ENCODE results near the gene FGF12.

Gene FGF12

DNA sequence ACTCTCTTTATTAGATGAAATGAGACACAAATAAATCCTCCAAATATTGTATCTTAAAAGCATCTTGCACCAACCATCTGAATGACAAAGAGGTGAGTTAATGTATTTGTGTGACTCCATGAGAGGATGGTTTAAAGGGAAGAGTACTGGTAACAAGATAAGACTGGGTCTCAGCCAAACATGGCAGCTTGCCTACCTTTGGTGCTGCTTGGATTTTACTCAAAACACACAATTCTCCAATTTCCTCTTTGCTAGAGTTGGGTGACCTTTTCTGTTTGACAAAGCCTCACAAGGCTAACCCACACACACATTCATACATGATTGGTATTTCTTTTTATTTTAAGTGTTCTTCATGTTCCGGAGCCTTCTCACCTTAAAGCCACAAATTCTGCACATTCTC, 506.4 kb downstream of the FGF12 start:
- no peak overlapping the region for H3K4me3 ChIP-seq (ENCODE audit: low read depth, low read length)
- H4K8ac ChIP-seq (ENCODE audit: low read depth, low read length), result no peak overlapping the region
- no peak overlapping the region for H4K91ac ChIP-seq (ENCODE audit: low read depth, low read length)
- no peak overlapping the region for H2AK5ac ChIP-seq (ENCODE audit: low read length)
- H2BK5ac ChIP-seq (ENCODE audit: low read depth, low read length, poor library complexity), result no peak overlapping the region
- H3K27ac ChIP-seq (ENCODE audit: low read depth, low read length), result no peak overlapping the region
- no peak for DNase-seq
- no peak overlapping the region for H3K4ac ChIP-seq (ENCODE audit: low read depth, low read length)
- no peak overlapping the region for H3K14ac ChIP-seq (ENCODE audit: low read length)
- H2BK12ac ChIP-seq (ENCODE audit: low read length), result no peak overlapping the region
- no peak overlapping the region for H4K12ac ChIP-seq (ENCODE audit: low read depth, low read length)
- H3K9ac ChIP-seq (ENCODE audit: low read length), result no peak overlapping the region
- no peaks in the 10 kb centered on the region for H3K79me2 ChIP-seq (ENCODE audit: control insufficient read depth, insufficient read depth, low read length, poor library complexity)
- H3K4me2 ChIP-seq (ENCODE audit: low read length), result no peak overlapping the region
- H2AFZ ChIP-seq (ENCODE audit: insufficient read depth, low read length, poor library complexity), result no peak overlapping the region
- no peaks in the 10 kb centered on the region for H3K79me1 ChIP-seq (ENCODE audit: low read length)
- no CpG with 5 or more reads among the region's 1 CpG for WGBS (ENCODE audit: extremely low coverage, insufficient coverage, insufficient read length)
- H3K23ac ChIP-seq (ENCODE audit: low read length), result no peak overlapping the region
- no peaks in the 10 kb centered on the region for H3K9me3 ChIP-seq (ENCODE audit: insufficient read depth, low read depth, low read length)
- no peak overlapping the region for H2BK120ac ChIP-seq (ENCODE audit: insufficient read depth, low read length, poor library complexity)
- H3K27me3 ChIP-seq (ENCODE audit: insufficient read depth, low read length), result no peaks in the 10 kb centered on the region
- H3K36me3 ChIP-seq (ENCODE audit: control insufficient read depth in 1 of 2, insufficient read depth in 2 of 2, low read length in 2 of 2), result no peaks in the 10 kb centered on the region
- no peaks in the 10 kb centered on the region for H3K4me1 ChIP-seq (ENCODE audit: control insufficient read depth in 1 of 2, insufficient read depth in 2 of 2, low read length in 2 of 2)
- no peak overlapping the region for H3K18ac ChIP-seq (ENCODE audit: low read length)

DNA sequence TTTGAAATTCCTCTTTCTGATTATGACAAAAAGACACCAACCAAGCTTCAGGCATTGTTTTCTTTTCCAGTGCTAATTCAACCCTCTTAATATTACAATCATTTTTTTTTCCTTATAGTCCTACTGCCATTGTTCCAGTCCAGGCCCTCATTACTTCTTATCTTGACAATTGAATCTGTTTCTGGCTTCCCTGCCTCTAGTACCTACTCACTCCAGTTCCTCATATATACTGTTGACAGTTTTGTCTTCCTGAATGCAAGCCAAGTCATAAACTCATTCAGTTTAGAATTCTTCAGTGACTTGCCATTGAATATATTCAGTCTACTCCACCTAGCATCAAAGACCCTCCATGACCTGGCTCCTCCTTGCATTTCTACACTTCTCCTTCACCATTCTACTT, 507.4 kb downstream of the FGF12 start:
- H3K27ac ChIP-seq (ENCODE audit: low read depth, low read length), result no peak overlapping the region
- no peaks in the 10 kb centered on the region for H3K36me3 ChIP-seq (ENCODE audit: control insufficient read depth in 1 of 2, insufficient read depth in 2 of 2, low read length in 2 of 2)
- H2BK12ac ChIP-seq (ENCODE audit: low read length), result no peak overlapping the region
- H4K91ac ChIP-seq (ENCODE audit: low read depth, low read length), result no peak overlapping the region
- no peak overlapping the region for H3K14ac ChIP-seq (ENCODE audit: low read length)
- no peak overlapping the region for H2AK5ac ChIP-seq (ENCODE audit: low read length)
- H2BK120ac ChIP-seq (ENCODE audit: insufficient read depth, low read length, poor library complexity), result no peak overlapping the region
- no peak overlapping the region for H3K23ac ChIP-seq (ENCODE audit: low read length)
- no peak overlapping the region for H4K12ac ChIP-seq (ENCODE audit: low read depth, low read length)
- no peak overlapping the region for H2AFZ ChIP-seq (ENCODE audit: insufficient read depth, low read length, poor library complexity)
- no peak overlapping the region for H3K18ac ChIP-seq (ENCODE audit: low read length)
- H3K4me1 ChIP-seq (ENCODE audit: control insufficient read depth in 1 of 2, insufficient read depth in 2 of 2, low read length in 2 of 2), result no peaks in the 10 kb centered on the region
- no peaks in the 10 kb centered on the region for H3K79me1 ChIP-seq (ENCODE audit: low read length)
- H4K8ac ChIP-seq (ENCODE audit: low read depth, low read length), result no peak overlapping the region
- H3K4me3 ChIP-seq (ENCODE audit: low read depth, low read length), result no peak overlapping the region
- no peaks in the 10 kb centered on the region for H3K9me3 ChIP-seq (ENCODE audit: insufficient read depth, low read depth, low read length)
- no peak for DNase-seq
- no peak overlapping the region for H3K9ac ChIP-seq (ENCODE audit: low read length)
- no peak overlapping the region for H2BK5ac ChIP-seq (ENCODE audit: low read depth, low read length, poor library complexity)
- no peaks in the 10 kb centered on the region for H3K27me3 ChIP-seq (ENCODE audit: insufficient read depth, low read length)
- H3K79me2 ChIP-seq (ENCODE audit: control insufficient read depth, insufficient read depth, low read length, poor library complexity), result no peaks in the 10 kb centered on the region
- H3K4me2 ChIP-seq (ENCODE audit: low read length), result no peak overlapping the region
- H3K4ac ChIP-seq (ENCODE audit: low read depth, low read length), result no peak overlapping the region

DNA sequence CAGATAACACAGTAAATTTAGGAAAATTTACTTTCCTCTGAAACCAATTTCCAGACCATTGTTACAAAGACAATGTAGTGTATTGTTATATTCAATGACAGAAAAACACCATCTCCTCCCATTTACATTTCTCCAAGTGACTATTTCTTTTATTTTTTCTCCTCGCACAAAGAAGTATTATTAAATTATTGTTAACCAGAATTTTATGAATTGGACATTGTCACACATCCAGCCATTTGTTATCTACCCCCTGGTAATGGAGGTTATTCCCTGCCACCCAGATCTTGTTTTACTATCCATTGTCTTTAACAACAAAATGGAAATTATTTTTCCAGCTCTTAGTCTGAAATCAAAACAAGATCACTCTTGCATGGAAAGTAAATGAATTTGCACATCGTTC, 511.3 kb downstream of the FGF12 start:
- no peak overlapping the region for H3K4me2 ChIP-seq (ENCODE audit: low read length)
- no peak overlapping the region for H3K9ac ChIP-seq (ENCODE audit: low read length)
- H2BK5ac ChIP-seq (ENCODE audit: low read depth, low read length, poor library complexity), result no peak overlapping the region
- no peak overlapping the region for H3K4ac ChIP-seq (ENCODE audit: low read depth, low read length)
- no peak overlapping the region for H3K14ac ChIP-seq (ENCODE audit: low read length)
- no peaks in the 10 kb centered on the region for H3K4me1 ChIP-seq (ENCODE audit: control insufficient read depth in 1 of 2, insufficient read depth in 2 of 2, low read length in 2 of 2)
- no peak overlapping the region for H2AFZ ChIP-seq (ENCODE audit: insufficient read depth, low read length, poor library complexity)
- H2BK12ac ChIP-seq (ENCODE audit: low read length), result no peak overlapping the region
- no peaks in the 10 kb centered on the region for H3K79me1 ChIP-seq (ENCODE audit: low read length)
- H3K9me3 ChIP-seq (ENCODE audit: insufficient read depth, low read depth, low read length), result no peaks in the 10 kb centered on the region
- no peak overlapping the region for H2BK120ac ChIP-seq (ENCODE audit: insufficient read depth, low read length, poor library complexity)
- H4K91ac ChIP-seq (ENCODE audit: low read depth, low read length), result no peak overlapping the region
- no peaks in the 10 kb centered on the region for H3K36me3 ChIP-seq (ENCODE audit: control insufficient read depth in 1 of 2, insufficient read depth in 2 of 2, low read length in 2 of 2)
- H4K12ac ChIP-seq (ENCODE audit: low read depth, low read length), result no peak overlapping the region
- no peak overlapping the region for H3K27ac ChIP-seq (ENCODE audit: low read depth, low read length)
- H3K79me2 ChIP-seq (ENCODE audit: control insufficient read depth, insufficient read depth, low read length, poor library complexity), result no peaks in the 10 kb centered on the region
- WGBS (ENCODE audit: extremely low coverage, insufficient coverage, insufficient read length), result no CpG with 5 or more reads among the region's 2 CpGs
- no peaks in the 10 kb centered on the region for H3K27me3 ChIP-seq (ENCODE audit: insufficient read depth, low read length)
- no peak for DNase-seq
- no peak overlapping the region for H2AK5ac ChIP-seq (ENCODE audit: low read length)
- no peak overlapping the region for H3K4me3 ChIP-seq (ENCODE audit: low read depth, low read length)
- H3K18ac ChIP-seq (ENCODE audit: low read length), result no peak overlapping the region
- H4K8ac ChIP-seq (ENCODE audit: low read depth, low read length), result no peak overlapping the region
- H3K23ac ChIP-seq (ENCODE audit: low read length), result no peak overlapping the region

DNA sequence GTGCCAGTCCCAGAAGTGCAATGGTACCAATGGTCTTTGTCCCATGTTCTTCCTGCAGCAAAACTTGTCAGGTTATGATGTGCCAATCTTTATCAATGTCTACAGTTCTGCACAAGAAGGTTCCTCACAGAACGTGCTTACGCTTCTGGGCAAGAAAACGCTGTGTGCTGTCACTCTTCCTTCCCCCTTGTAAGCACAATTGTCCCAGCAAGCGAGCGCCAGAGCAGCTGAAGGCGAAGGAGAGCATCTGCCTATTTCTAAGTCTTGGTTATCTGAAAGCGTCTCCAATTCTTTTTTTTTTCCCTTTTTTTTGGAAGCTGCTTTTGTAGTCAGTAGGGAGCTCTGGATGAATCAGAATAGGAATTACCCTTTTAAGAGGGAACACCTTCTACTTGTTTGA, 514.4 kb downstream of the FGF12 start:
- Histone ChIP-seq H3K9ac (ENCODE audit: low read length) (no peak overlapping the region), H3K4me2 (ENCODE audit: low read length) (no peak overlapping the region), H3K27ac (ENCODE audit: low read depth, low read length) (no peak overlapping the region), H4K12ac (ENCODE audit: low read depth, low read length) (no peak overlapping the region), H4K91ac (ENCODE audit: low read depth, low read length) (no peak overlapping the region), H2AFZ (ENCODE audit: insufficient read depth, low read length, poor library complexity) (no peak overlapping the region), H3K36me3 (ENCODE audit: control insufficient read depth in 1 of 2, insufficient read depth in 2 of 2, low read length in 2 of 2) (no peaks in the 10 kb centered on the region), H3K23ac (ENCODE audit: low read length) (no peak overlapping the region), H2AK5ac (ENCODE audit: low read length) (no peak overlapping the region), H3K4me1 (ENCODE audit: control insufficient read depth in 1 of 2, insufficient read depth in 2 of 2, low read length in 2 of 2) (no peaks in the 10 kb centered on the region), H3K9me3 (ENCODE audit: insufficient read depth, low read depth, low read length) (no peaks in the 10 kb centered on the region), H2BK5ac (ENCODE audit: low read depth, low read length, poor library complexity) (no peak overlapping the region), H3K18ac (ENCODE audit: low read length) (no peak overlapping the region), H2BK120ac (ENCODE audit: insufficient read depth, low read length, poor library complexity) (no peak overlapping the region), H2BK12ac (ENCODE audit: low read length) (no peak overlapping the region), H3K4ac (ENCODE audit: low read depth, low read length) (no peak overlapping the region), H3K27me3 (ENCODE audit: insufficient read depth, low read length) (no peaks in the 10 kb centered on the region), H3K4me3 (ENCODE audit: low read depth, low read length) (no peak overlapping the region), H3K14ac (ENCODE audit: low read length) (no peak overlapping the region), H3K79me1 (ENCODE audit: low read length) (no peaks in the 10 kb centered on the region), H3K79me2 (ENCODE audit: control insufficient read depth, insufficient read depth, low read length, poor library complexity) (no peaks in the 10 kb centered on the region), H4K8ac (ENCODE audit: low read depth, low read length) (no peak overlapping the region)
- no CpG with 5 or more reads among the region's 7 CpGs for WGBS (ENCODE audit: extremely low coverage, insufficient coverage, insufficient read length)
- DNase-seq, result no peak

DNA sequence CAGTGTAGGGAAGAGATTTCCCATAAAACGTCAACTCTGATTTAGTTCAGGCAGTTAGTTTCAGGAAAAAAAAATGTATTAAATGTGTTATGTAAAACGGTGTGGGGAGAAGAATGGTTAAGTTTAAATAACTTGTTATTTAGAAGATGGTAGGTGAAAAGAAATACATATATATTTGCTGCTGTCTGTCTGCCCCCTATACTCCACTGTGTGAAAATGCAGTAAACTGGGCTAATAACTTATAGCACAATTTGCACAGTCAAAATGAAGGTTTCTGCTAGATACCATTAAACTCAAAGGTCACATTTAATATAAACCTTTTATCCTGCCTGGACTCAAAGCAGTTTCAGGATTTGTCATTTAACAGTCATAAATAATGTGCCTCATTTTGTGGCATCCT, 515.0 kb downstream of the FGF12 start:
- Histone ChIP-seq H3K9ac (ENCODE audit: low read length) (no peak overlapping the region), H3K27me3 (ENCODE audit: insufficient read depth, low read length) (no peaks in the 10 kb centered on the region), H3K9me3 (ENCODE audit: insufficient read depth, low read depth, low read length) (no peaks in the 10 kb centered on the region), H2AK5ac (ENCODE audit: low read length) (no peak overlapping the region), H3K36me3 (ENCODE audit: control insufficient read depth in 1 of 2, insufficient read depth in 2 of 2, low read length in 2 of 2) (no peaks in the 10 kb centered on the region), H3K4me2 (ENCODE audit: low read length) (no peak overlapping the region), H4K8ac (ENCODE audit: low read depth, low read length) (no peak overlapping the region), H3K4me3 (ENCODE audit: low read depth, low read length) (no peak overlapping the region), H2BK12ac (ENCODE audit: low read length) (no peak overlapping the region), H3K4me1 (ENCODE audit: control insufficient read depth in 1 of 2, insufficient read depth in 2 of 2, low read length in 2 of 2) (no peaks in the 10 kb centered on the region), H4K12ac (ENCODE audit: low read depth, low read length) (no peak overlapping the region), H3K14ac (ENCODE audit: low read length) (no peak overlapping the region), H3K23ac (ENCODE audit: low read length) (no peak overlapping the region), H4K91ac (ENCODE audit: low read depth, low read length) (no peak overlapping the region), H2BK120ac (ENCODE audit: insufficient read depth, low read length, poor library complexity) (no peak overlapping the region), H2AFZ (ENCODE audit: insufficient read depth, low read length, poor library complexity) (no peak overlapping the region), H3K18ac (ENCODE audit: low read length) (no peak overlapping the region), H3K4ac (ENCODE audit: low read depth, low read length) (no peak overlapping the region), H3K27ac (ENCODE audit: low read depth, low read length) (no peak overlapping the region), H2BK5ac (ENCODE audit: low read depth, low read length, poor library complexity) (no peak overlapping the region), H3K79me1 (ENCODE audit: low read length) (no peaks in the 10 kb centered on the region), H3K79me2 (ENCODE audit: control insufficient read depth, insufficient read depth, low read length, poor library complexity) (no peaks in the 10 kb centered on the region)
- no peak for DNase-seq
- WGBS (ENCODE audit: extremely low coverage, insufficient coverage, insufficient read length), result 100% methylated on average over 1 of the region's 2 CpGs
